Measurements from ENCODE around the gene COL6A3. TPM values are rescaled to one million over a fixed set of nuclear protein-coding genes. Genes with fewer than 3 reads are reported as not detected.

The COL6A3 gene
- total RNA-seq, 1 donor: 1,478 TPM

DNA sequence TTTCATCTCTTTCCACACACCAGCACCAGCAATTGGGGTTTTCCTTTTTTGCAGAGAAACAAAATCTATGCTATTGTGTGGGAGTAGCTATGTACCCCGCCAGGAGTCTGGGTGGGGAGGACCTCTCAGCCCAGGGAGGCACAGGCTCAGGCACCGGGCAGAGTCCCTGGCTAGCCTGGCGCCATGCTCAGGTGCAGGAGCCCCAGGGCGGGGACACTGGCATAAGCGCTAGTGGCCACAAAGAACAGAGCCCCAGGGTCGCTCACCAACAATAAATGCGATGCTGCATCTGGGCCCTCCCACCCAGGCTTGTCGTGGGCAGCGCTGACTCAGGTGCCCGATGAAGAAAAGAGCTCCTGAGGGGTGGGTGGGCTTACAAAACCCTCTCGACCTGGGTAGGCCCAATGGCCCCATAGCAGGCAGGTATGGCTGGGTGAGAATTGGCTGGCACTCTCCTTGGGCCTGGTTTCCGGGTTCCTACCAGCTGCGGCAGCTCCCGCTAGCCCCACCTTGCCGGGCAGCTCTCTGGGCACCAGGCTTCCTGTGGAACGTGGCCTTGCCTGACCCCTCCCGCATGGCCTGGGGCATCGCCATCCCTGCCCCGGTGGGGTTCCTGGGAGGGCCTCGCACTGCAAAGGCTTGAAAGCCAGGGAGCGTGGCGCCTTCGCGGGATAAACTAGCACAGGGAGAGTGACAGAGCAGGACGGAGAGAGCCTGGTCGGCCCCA is 31.8 kb upstream of the COL6A3 start:
- TF ChIP-seq, protein P1, sequence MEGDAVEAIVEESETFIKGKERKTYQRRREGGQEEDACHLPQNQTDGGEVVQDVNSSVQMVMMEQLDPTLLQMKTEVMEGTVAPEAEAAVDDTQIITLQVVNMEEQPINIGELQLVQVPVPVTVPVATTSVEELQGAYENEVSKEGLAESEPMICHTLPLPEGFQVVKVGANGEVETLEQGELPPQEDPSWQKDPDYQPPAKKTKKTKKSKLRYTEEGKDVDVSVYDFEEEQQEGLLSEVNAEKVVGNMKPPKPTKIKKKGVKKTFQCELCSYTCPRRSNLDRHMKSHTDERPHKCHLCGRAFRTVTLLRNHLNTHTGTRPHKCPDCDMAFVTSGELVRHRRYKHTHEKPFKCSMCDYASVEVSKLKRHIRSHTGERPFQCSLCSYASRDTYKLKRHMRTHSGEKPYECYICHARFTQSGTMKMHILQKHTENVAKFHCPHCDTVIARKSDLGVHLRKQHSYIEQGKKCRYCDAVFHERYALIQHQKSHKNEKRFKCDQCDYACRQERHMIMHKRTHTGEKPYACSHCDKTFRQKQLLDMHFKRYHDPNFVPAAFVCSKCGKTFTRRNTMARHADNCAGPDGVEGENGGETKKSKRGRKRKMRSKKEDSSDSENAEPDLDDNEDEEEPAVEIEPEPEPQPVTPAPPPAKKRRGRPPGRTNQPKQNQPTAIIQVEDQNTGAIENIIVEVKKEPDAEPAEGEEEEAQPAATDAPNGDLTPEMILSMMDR (IDR thresholded peaks at IDR 0.05; ENCODE audit: insufficient read depth, low read length): no peak
- no peak for DNase-seq (ENCODE audit: low read depth)

DNA sequence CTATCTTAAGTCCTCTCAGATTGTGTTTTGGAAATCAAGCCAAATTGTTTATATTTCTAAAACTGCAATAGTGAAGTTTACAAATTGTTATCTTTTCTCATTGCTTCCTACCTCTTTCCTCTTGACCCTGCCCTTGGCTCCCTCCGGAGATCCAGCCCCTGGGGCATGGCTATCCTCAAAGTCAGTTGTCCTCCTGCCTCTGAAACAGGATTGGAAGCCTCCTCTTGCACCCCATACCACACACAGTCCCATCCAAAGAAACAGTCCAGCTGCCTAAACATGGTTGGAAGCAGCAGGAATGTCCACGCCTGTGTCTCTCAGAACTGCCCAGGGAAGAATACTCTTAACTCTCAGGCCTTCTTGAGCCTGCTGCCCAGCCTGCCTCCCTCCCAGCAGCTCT is 30.1 kb upstream of the COL6A3 start:
- TF ChIP-seq, protein P1 (IDR thresholded peaks at IDR 0.05; ENCODE audit: insufficient read depth, low read length): no peak
- H3K4me3 ChIP-seq (ENCODE audit: low read depth, low read length): no peak overlapping the region
- DNase-seq (ENCODE audit: low read depth): no peak

More for the DNA sequence above, 31.8 kb upstream of the COL6A3 start:
- H3K4me3 ChIP-seq (ENCODE audit: low read depth, low read length): no peak overlapping the region

DNA sequence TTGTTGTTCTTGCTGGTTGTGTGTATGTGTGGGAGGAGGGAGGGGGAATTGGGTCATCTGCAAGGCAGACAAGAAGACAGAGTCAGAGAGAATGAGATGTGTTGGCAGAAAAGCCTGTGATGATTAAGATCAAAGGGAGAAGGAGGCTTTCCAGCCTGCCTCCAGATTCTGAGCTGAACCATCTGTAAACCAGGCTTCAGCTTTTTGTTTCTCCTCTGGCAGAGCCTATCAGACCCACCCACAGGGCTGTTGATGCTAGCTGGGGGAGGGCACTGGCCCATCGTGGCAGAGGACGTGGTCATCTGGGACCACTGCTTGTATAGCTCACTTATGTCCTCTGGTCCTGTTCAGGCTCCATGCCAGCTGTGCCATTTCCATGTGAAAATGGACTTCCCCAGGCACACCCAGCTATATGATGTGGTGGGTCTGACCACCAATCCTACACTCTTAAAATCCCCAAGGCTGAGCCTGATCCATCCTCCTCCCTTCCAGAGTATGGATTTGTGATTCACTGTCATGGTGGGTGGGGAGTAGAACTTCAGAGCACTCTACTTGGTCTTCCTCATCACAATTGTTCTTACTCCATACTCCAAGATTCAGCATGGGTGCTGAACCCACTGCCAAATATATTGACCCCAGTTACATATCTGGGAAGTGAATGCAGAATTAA is 27.8 kb upstream of the COL6A3 start:
- DNase-seq (ENCODE audit: low read depth): peak; percentile 83
- TF ChIP-seq, protein P1 (IDR thresholded peaks at IDR 0.05; ENCODE audit: insufficient read depth, low read length): no peak
- H3K4me3 ChIP-seq (ENCODE audit: low read depth, low read length): no peak overlapping the region

DNA sequence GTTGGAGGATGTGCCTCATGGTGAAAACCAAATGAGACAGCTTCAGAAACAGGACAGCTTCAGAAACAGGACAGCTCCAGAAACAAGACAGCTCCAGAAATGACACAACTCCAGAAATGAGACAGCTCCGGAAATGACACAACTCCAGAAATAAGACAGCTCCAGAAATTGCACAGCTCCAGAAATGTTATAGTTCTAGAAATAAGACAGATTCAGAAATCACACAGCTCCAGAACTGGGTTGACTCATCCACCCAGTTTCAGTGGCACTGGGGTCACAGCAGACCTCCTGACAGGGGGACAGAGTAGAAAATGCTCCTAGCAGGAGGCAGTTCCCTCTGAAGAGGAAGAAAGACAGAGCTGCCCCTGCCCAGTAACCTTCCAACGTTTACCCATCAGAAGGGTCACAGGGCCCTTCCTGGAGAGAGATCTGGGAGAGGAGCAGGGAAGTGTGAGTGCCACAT is 26.9 kb upstream of the COL6A3 start:
- H3K4me3 ChIP-seq (ENCODE audit: low read depth, low read length): no peak overlapping the region
- TF ChIP-seq, protein P1 (IDR thresholded peaks at IDR 0.05; ENCODE audit: insufficient read depth, low read length): no peak
- DNase-seq (ENCODE audit: low read depth): no peak

DNA sequence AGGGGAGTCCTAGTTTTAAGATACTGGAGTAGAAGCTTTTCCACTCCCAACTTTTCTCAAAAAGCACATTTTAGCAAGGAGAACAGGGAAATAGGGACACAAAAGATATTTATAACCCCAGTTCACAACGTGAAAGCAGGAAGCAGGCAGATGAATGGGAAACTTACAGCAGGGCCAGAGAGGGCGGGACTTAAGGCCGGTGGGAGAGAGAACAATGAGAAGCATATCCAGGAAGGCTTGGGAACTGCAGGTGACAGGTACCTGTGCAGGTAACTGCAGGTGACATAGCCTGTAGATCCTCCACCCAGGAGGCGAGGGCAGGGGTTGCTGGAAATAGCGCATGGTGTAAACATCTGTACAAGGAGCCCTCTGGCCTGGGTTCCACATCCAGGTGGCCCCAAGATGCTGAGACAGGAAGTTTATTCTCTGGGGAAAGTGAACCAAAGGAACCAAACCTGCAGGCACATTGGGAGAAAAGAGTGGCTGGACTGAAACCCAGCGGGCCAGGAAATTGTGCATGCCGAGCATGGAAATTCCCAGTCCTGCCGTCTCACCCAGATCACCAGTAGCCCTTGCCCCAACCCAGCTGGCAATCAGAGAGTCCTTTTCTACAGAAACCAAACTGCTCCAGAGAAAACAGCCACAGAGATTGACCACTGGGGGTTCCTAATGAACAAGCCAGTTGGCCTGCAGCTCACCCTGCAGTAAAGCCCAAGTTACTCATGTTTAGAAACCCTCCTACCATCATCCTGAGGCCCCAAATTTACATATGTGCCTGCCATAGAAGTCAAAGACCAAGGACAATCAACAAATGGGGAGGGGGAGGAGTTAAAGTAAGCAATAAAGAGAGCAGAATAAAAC is 24.3 kb upstream of the COL6A3 start:
- no peak overlapping the region for H3K4me3 ChIP-seq (ENCODE audit: low read depth, low read length)
- TF ChIP-seq, protein P1 (IDR thresholded peaks at IDR 0.05; ENCODE audit: insufficient read depth, low read length): peak; percentile 3
- no peak for DNase-seq (ENCODE audit: low read depth)

DNA sequence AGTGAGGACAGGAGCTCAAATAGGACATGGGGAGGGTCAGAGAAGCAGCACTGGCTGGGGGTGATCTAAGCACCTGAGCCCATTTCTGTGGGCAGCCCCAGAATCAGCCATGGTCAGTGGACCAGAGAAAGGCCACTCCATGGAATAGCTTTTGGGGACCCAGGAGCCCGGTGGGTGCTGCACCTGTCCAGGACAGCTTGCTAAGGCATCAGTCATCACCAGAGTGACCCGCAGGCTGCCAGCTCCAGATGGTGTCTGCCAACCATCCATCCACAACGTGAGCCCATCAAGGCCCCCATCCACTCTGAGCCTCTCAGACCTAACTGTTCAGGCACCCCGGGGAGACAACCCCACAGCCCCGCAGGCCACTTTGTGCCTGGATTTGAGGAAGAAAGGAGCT is 23.6 kb upstream of the COL6A3 start:
- H3K4me3 ChIP-seq (ENCODE audit: low read depth, low read length): no peak overlapping the region
- no peak for DNase-seq (ENCODE audit: low read depth)
- TF ChIP-seq, protein P1 (IDR thresholded peaks at IDR 0.05; ENCODE audit: insufficient read depth, low read length): no peak

Data from fibroblast of the aortic adventitia (primary cell).